ENCODE measurements around the gene LUC7L3. TPM values are rescaled to one million over a fixed set of nuclear protein-coding genes. Genes with fewer than 3 reads are reported as not detected.

The LUC7L3 gene
- total RNA-seq, 4 donors from 2014 or later = 31.6 to 70.2 (median 51.6) TPM

DNA sequence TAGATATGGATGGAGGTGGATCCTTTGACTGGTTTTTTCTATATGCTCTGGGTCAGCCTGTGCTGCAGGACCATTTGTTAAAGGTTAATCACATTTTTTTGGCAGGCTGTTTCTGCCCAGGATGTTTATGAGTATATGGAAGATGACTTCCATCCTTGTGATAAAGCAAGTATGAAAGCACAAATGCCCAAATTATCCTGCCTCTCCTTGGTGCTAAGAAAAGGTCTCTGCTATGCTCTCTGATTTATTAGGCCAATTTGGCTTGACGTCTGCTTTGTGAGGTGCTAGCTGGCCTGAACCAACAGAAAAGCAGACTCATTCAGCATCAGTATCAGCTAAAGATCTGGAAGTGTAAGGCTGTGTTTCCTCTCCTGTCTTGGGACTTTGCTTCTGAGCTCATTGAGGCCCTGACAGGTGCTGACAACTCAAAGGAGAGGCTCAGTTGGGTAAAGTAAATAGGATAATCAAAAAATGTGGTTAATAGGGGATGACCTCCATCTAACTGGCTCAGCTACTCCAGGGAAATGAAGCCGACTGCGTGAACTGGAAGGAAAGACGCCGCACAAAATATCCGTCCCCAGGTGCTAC lies 26.9 kb upstream of the LUC7L3 start:
- H3K4me3 ChIP-seq (ENCODE audit: low read depth, poor library complexity, severe bottlenecking) = no peak overlapping the region
- DNase-seq (ENCODE audit: low spot score in 2 of 2) = no peak
- WGBS, 2 donors = 87 to 90% methylated on average over 6 of the region's 6 CpGs
- TF ChIP-seq POLR2A (IDR thresholded peaks at IDR 0.05) = no peak
- TF ChIP-seq, protein P1, sequence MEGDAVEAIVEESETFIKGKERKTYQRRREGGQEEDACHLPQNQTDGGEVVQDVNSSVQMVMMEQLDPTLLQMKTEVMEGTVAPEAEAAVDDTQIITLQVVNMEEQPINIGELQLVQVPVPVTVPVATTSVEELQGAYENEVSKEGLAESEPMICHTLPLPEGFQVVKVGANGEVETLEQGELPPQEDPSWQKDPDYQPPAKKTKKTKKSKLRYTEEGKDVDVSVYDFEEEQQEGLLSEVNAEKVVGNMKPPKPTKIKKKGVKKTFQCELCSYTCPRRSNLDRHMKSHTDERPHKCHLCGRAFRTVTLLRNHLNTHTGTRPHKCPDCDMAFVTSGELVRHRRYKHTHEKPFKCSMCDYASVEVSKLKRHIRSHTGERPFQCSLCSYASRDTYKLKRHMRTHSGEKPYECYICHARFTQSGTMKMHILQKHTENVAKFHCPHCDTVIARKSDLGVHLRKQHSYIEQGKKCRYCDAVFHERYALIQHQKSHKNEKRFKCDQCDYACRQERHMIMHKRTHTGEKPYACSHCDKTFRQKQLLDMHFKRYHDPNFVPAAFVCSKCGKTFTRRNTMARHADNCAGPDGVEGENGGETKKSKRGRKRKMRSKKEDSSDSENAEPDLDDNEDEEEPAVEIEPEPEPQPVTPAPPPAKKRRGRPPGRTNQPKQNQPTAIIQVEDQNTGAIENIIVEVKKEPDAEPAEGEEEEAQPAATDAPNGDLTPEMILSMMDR (IDR thresholded peaks at IDR 0.05) = no peak
- intact Hi-C loops (cut with DNase I; ENCODE audit: low total_unique reads) = no loop called here

DNA sequence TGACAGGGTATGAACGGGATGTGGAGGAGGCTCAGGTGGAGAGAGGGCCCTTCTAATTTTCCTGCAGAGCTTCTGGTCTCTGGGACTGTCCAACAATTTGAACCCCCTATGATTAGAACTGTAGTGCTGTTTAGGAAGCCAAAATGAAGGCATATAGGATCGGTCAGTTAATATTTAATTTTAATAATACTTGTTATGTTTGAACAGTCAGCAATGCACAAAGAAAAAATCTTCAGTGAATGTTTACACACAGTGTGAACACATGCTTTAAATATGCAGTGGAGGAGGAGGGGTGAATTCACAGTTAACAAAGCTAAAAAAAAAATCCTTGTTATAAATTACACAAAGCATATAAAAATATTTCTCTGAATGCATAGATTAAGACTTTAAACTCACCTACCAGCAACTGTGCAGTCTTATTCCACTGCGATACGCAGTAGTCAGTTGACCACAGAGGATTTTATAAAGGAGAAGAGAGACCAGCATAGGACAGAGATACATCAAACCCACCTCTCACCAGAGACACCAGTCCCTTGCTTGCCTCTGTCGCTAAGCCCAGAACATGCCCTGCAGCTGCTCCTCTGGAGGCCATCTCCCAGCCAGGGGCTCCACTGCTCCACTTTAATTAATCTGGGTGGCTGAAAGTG lies 26.2 kb upstream of the LUC7L3 start:
- intact Hi-C loops (cut with DNase I; ENCODE audit: low total_unique reads) = no loop called here
- no peak overlapping the region for H3K4me3 ChIP-seq (ENCODE audit: low read depth, poor library complexity, severe bottlenecking)
- DNase-seq (ENCODE audit: low spot score in 2 of 2) = no peak
- 85 to 91% methylated on average over 5 of the region's 5 CpGs for WGBS, 2 donors
- TF ChIP-seq, protein P1 (IDR thresholded peaks at IDR 0.05) = no peak
- TF ChIP-seq POLR2A (IDR thresholded peaks at IDR 0.05) = no peak

DNA sequence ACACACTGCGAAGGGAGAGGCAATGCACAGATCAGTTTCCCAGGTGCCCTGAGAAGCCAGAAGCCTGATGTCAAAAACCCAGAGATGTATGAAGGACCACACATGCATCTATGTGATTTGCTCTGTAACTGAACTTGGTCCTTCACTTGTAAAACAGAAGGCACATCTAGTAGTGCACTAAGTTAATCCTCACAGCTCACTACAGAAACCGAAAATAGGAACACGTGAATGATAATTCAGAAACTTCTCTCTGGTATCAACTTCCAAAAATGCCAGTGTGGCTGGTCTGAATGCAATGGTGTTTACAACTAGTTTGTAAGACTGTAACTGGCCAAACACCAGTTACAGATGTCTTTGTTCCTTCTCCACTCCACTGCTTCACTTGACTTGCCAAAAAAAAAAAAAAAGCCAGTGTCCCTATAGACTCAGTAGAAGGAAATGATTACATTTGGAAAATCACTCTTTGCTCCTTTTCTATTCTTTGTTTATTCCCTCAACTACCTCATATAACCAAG lies 23.0 kb upstream of the LUC7L3 start:
- TF ChIP-seq POLR2A (IDR thresholded peaks at IDR 0.05) = no peak
- TF ChIP-seq, protein P1 (IDR thresholded peaks at IDR 0.05) = no peak
- intact Hi-C loops (cut with DNase I; ENCODE audit: low total_unique reads) = loop anchor here (5.0 kb wide), 1 partner anchor 214 kb away; no protein-coding TSS in a partner anchor
- WGBS, 2 donors = 87 to 91% methylated on average over 3 of the region's 3 CpGs

DNA sequence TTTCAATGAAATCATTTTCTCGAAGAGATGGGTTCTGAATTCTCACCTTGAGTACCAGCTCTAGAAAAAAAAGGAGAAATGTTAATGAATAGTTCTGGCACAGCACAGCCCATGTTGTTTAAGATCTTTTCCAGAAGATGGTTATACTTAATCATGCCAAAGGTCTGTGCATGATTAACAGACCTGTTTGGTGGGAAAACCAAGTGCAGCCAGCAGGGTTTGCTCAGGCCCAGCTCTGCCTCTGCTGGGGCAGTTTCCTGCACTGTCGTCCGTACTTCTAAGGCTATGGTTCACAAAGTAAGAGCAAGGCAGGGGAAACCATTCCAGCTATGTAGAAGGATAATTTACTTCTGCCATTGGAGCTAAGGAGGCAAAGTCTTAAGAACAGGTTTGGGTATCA lies 22.3 kb upstream of the LUC7L3 start:
- no peak overlapping the region for H3K4me3 ChIP-seq (ENCODE audit: low read depth, poor library complexity, severe bottlenecking)
- no peak for DNase-seq (ENCODE audit: low spot score in 2 of 2)
- 71 to 74% methylated on average over 3 of the region's 3 CpGs for WGBS, 2 donors
- intact Hi-C loops (cut with DNase I; ENCODE audit: low total_unique reads) = loop anchor here (5.0 kb wide), 1 partner anchor 215 kb away; no protein-coding TSS in a partner anchor
- no peak for TF ChIP-seq POLR2A (IDR thresholded peaks at IDR 0.05)
- TF ChIP-seq, protein P1 (IDR thresholded peaks at IDR 0.05) = no peak

More for the DNA sequence above, 23.0 kb upstream of the LUC7L3 start:
- H3K4me3 ChIP-seq (ENCODE audit: low read depth, poor library complexity, severe bottlenecking) = no peak overlapping the region
- no peak for DNase-seq (ENCODE audit: low spot score in 2 of 2)

DNA sequence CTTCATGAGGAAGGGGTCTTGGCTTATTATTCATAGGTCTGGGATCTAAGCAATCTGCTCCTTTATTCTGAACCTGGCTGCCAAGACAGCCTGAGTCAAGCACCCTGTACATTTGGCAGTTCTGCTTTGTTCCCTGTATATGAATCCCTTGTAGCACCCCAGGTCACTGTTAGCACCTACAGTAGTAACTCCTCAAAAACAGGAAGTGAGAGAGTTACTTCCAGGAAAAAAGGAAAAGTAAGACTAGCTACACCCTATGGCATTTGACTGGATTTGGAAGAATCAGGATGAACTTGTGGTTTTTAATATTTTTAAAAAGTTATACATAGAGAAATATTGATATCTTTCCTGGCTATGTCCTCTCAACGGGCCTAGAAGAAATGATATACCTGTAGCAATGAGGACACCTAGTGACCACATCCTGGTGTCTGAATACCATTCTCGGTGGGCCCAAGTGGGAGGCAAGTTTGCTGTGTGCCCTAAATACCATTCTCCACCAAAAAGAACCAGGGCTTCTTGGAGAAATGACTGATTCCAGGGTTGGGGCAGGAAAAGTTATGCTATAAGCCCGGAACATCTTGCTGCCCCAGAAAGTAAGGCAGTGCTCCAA lies 21.6 kb upstream of the LUC7L3 start:
- TF ChIP-seq, protein P1 (IDR thresholded peaks at IDR 0.05) = no peak
- TF ChIP-seq POLR2A (IDR thresholded peaks at IDR 0.05) = no peak
- no peak overlapping the region for H3K4me3 ChIP-seq (ENCODE audit: low read depth, poor library complexity, severe bottlenecking)
- DNase-seq (ENCODE audit: low spot score in 2 of 2) = no peak
- WGBS, 2 donors = 51 to 54% methylated on average over 3 of the region's 3 CpGs
- intact Hi-C loops (cut with DNase I; ENCODE audit: low total_unique reads) = loop anchor here (5.0 kb wide), 1 partner anchor 215 kb away; no protein-coding TSS in a partner anchor

Data from lower leg skin (tissue), 4 donors.